GM19099 (cell line): ENCODE results near the gene FAM20A.

Experiments
- POLR2A ChIP-seq: IDR thresholded peaks from 3 replicates; pipeline ENCODE4 v1.6.1; 2011; ENCODE audit warnings: low read depth; ENCODE audit not compliant: insufficient read length; ENCODE audit errors: extremely low read depth

The FAM20A gene

DNA sequence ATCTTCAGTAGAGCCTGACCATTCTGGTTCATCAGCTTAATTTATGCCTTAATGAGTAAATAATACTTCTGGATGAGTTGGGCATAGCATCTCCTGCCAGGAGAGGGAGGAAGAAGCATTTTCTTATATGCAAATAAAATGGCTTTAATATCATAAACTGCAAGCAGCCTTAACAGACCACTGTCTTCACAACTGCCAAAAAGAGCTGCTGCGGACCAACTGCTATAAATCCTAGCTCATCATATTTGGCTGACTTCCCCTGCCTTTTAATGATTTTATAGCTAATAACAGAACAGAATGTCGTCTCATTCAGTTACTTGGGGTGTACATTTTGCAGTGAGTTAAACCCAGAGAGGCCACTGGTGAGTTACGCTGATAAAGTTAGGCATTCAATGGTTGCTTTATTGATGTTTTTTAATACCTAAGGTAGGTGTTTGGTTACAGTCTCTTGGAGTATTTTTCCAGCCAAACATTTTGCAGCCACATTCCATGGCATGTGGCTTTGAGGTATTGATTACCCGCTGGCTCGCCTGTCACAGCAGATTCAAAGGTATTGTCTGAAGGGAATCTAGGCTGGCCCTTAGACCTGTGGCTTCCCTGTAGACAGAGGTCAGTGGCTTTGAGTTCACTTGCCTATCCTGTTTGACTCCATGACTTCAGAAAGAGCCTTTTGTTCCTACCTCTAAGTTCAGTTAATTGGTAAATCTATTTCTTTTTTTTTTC lies 16.4 kb downstream of the FAM20A start:
- no peak for TF ChIP-seq POLR2A

DNA sequence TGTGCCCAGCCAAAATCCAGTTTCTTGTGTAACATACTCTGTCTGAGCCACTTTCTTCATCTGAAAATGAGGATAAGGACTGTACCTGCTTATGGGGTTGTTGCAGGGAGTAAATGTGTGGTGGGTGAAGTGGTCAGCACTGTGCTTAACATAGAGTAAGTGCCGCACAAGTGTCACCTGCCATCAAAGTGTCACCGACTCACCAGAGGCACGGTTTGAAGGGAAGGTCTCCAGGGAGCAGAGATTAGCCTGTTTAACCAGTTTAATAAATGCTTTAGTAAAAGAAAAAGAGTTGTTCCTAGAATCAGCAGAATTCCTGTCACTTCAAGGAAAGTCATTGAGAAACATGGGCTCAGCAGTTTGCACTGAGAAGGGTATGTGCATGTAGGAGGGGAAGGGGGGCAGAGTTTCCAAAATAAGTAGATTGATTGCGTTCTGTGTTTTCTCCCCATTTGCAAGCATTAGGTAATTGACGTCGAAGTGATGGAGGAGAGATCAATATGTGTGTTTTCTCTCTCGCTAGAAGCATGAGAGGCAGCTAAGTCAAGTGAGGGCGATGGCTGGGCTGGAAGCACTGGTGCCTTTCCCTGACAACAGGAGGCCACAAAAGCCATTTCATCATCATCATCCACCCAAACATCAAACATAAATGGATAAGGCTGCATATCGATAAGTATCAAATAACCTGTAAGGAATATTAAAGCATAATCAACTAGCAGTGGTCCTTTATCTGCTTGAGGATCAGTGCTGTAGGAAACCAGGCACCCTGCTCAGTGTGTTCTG lies 19.1 kb downstream of the FAM20A start:
- TF ChIP-seq POLR2A, result no peak

DNA sequence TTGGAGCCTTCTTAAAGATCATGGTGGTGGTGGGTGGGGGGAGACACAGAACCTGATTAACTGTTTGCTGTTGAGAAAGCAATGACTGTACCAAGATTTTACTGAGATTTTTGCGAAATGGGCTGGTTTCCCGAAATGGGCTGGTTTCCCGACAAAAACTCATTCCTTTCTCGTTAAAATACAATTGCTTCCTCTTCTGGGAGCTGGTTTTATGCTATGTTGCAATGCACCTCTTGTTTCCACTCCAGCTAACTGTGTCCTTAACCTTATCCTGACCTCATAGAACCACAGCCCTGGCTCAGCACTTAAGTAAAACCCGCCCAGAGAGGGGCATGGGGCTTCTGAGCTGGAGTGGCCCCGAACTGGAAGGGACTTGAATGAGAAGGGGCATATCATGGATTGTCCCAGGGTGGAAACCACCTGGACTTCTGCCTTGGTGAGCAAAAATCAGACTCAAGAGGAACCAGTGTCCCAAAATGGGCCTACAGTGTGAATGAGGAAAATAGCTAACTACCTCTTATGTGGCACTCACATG lies 20.9 kb downstream of the FAM20A start:
- TF ChIP-seq POLR2A, result no peak

DNA sequence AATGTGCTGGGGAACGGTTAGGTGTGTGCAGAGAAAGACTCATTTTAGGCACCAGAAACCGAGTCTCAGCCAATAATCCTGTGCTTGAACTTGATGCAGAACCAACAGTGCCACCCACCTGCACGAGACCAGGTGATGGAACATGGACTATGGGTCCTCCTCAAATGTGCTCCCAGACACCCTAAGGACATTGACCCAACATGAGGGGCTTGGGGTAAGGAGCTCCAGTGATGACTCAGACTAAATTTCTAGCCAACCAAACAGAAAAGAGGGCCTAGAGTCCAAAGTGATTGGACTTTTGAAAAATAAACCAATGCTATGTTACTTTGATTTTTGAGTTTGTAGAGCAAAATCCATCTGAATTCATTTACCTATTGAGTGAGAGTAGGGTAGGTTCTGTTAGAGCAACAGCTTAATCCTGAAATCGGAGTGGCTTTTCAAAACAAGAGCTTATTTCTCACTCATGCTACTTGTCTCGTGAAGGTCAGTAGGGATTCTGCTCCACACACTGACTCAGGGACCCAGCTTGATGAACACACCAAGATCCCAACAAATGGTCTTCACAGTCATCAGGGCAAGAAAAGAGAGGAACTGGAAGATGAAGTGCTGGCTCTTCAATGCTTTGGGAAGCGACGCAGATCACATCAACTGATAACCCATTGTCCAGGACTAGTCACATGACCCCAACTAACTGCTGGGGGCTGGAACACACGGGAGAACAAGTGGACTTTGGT lies 21.8 kb downstream of the FAM20A start:
- TF ChIP-seq POLR2A, result no peak

DNA sequence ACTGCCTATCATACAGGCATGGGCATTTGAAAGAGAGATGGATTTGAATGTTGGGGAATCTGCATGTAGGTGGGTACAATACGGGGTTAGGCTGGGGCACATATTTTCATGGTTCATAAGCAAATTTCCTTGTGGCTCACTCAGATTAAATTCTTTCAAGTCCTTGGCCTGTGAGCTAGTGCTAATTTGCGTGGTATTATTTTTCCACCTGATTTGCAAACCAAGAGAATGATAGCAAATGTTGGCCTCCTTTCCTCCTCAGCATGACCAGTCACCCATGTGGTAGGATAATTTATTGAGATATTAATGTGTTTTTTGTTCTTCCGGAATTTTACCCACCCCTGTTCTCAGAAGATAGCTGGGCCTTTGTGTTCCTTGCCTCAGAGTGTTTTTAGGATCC lies 22.9 kb downstream of the FAM20A start:
- TF ChIP-seq POLR2A, result no peak

DNA sequence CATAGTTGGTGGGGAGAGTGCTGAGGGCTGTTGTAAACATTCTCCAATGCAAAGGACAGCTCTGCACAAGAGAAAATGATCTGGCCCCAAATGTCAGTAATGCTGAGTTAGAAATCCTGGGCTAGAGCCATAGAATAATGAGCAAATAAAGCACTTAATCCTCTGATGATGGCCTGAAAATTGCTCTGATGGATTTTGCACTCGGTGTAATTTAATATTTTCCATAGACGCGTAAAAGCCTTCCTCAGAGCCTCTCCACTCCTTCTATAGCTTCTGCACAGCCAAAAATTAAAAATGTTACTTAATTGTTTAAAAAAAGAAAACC lies 23.7 kb downstream of the FAM20A start:
- no peak for TF ChIP-seq POLR2A

DNA sequence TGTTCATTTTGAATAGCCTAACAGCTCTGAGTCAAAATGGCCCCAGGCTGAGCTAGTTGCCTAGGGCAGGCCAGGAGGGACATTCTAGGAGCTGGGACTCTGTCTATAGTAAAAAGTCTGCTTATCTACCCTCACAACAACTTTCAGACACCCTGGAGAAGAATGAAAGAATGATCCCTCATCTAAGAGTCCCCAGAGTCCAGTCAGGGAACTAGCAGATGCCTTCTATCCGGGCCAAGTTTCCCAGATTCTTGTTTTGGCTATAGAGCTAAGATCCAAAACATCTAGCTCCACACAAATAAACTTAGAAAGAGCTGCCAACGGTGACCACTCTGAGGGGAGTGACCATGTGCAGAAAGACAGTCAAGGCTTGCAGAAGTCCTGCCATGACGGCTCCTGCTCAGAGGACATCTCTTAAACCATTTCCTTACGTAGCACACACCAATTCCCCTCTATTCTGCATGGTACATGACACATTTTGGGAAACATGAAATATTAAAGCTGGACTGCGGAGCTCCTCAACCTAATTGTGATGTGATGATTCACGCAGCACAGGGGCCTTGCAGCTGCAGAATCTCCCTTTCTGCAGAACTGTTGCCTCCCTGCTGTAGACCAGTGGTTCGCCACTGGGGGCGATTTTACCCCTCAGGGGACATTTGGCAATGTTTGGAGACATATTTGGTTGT lies 24.2 kb downstream of the FAM20A start:
- no peak for TF ChIP-seq POLR2A

DNA sequence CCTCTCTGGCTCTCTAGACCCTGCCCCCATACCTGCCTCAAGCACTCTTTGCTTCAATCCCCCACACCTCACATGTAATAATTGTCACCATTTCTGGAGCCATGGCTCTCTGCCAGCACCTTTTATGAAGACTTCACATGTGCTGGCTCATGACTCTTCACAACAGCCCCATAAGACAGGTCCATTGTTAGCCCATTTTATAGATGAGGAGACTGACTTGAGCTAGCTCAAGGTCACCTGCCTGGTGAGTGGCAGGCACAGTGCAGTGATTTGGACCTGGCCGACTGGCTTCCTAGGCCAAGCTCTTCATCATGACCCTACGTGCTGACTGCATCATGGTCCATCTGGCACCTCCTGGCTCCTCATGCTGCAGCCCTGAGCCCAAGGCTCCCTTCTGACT lies 25.0 kb downstream of the FAM20A start:
- no peak for TF ChIP-seq POLR2A

DNA sequence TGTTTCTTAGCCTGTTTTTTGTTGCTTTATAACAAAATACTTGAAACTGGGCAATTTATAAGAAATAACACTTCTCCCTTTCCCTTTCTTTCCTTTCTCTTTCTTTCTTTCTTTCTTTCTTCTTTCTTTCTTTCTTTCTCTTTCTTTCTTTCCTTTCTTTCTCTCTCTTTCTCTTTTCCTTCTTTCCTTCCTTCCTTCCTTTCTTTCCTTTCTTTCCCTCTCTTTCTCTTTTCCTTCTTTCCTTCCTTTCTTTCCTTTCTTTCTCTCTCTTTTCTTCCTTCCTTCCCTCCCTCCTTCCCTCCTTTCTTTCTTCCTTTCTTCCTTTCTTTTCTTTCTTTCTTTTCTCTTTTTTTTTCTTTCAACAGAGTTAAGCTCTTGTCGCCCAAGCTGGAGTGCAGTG lies 27.8 kb downstream of the FAM20A start:
- TF ChIP-seq POLR2A, result no peak

DNA sequence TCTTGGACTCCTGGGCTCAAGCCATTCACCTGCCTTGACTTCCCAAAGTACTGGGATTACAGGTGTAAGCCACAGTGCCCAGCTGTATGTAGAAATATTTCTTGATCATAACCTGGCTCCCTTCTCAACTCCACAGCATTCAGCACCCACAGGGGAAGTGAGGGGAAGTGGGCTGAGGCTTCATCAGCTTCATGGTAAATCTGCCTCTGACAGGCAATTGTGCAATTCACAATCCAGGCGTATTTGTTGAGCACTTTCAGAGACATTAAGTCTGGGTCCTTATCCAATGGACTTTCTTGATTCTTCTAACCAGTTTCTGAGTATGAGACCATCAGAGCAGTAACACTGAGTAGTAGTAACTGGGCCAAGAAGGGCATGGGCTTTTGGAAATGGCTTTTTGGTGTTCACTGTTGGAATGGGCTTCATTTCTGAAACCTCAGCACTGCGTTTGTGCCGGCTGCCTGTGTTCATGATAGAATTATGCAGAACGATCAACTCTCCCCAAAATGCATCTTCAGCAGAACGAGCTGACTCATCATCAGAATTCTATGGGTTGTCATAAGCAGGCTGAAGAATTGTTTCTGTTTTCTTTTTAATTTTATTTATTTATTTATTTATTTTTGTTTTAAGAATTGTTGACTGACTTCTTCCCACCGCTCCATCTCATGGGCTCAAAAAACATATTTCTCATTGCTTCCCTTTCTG lies 28.9 kb downstream of the FAM20A start:
- TF ChIP-seq POLR2A, result no peak

DNA sequence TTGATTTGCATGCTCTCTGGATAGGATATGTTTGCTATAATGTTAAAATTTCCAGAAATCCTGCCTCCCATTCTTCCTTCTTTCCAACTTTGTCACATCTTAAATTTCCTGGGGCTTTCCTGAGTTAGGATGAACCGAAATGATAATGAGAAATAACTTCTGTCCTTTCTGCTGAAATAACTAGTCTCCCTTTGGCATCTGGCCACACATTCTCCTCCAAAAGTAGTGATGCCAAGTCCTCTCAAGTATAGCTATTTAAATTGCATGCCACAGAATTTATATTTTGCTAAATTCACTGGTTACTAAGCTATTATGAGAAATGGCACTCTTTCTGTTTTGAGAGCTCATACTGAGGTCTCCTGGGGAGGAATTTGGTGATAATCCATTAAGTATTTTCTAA lies 30.6 kb downstream of the FAM20A start:
- no peak for TF ChIP-seq POLR2A

DNA sequence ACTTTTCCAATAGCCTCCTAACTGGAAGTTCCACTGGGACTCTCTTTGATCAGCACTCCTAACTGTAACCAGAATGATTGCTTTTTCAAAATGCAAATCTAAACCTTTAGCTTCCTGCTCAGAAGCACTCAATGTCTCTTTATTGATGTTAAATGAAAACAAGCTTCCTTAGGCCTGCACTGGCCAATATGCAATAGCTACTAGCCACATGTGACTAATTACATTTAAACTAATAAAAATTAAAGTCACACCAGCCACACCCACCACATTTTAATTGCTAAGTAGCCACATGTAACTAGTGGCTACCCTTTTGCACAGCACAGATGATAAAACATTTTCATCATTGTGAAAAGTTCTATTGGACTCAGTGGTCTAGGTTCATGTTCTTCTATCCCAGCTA lies 31.8 kb downstream of the FAM20A start:
- TF ChIP-seq POLR2A, result no peak

DNA sequence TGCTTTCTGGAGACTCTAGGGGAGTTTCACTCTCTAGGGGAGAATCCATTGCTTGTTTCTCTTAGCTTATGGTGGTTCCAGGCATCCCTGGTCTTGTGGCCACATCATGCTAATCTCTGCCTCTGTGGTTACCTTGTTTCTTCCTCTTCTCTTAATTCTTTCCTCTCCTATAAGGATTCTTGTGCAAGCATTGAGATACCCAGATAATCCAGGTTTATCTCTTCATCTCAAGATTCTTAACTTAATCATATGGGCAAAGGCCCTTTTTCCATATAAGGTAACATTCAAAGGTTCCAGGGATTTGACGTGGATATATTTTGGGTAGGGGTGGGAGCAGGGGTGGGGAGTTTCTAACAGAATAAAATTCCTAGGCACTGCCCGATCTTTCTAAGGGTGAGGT lies 32.6 kb downstream of the FAM20A start:
- no peak for TF ChIP-seq POLR2A

DNA sequence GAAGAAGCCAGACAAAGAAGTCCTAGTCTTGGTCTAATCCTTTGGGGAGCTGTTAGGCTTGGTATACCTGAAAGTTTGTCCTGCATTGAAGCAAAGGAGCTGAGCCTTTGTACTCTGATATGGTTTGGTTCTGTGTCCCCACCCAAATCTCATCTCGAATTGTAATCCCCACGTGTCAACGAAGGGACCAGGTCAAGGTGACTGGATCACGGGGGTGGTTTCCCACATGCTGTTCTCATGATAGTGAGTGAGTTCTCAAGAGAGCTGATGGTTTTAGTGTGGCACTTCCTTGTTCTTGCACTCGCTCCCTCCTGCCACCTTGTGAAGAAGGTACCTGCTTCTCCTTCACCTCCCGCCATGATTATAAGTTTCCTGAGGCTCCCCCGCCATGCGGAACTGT lies 33.6 kb downstream of the FAM20A start:
- TF ChIP-seq POLR2A, result no peak
